BLaER1 (cell line): Measurements from ENCODE around the gene SLC27A5.

Experiments
- H3K27ac ChIP-seq: shearing (Covaris generic); formaldehyde crosslinking; 2 replicates; pipeline ENCODE4 v1.8.1; 2022
- H3K27me3 ChIP-seq: shearing (Covaris generic); formaldehyde crosslinking; 2 replicates; pipeline ENCODE4 v1.8.1; 2022
- H3K36me3 ChIP-seq: shearing (Covaris generic); formaldehyde crosslinking; 2 replicates; pipeline ENCODE4 v1.8.1; 2022
- H3K4me1 ChIP-seq: shearing (Covaris generic); formaldehyde crosslinking; 2 replicates; pipeline ENCODE4 v1.8.1; 2022
- H3K4me2 ChIP-seq: shearing (Covaris generic); formaldehyde crosslinking; 2 replicates; pipeline ENCODE4 v1.8.1; 2022
- H3K4me3 ChIP-seq: shearing (Covaris generic); formaldehyde crosslinking; 2 replicates; pipeline ENCODE4 v1.8.1; 2022
- H3K9ac ChIP-seq: shearing (Covaris generic); formaldehyde crosslinking; 2 replicates; pipeline ENCODE4 v1.8.1; 2022
- H3K9me3 ChIP-seq: shearing (Covaris generic); formaldehyde crosslinking; 2 replicates; pipeline ENCODE4 v1.8.1; 2022
- H4K20me1 ChIP-seq: shearing (Covaris generic); formaldehyde crosslinking; 2 replicates; pipeline ENCODE4 v1.8.1; 2022
- Cebpa-rat ChIP-seq: shearing (Covaris generic); IDR thresholded peaks from 2 replicates; pipeline ENCODE4 v1.8.1; 2022

SLC27A5 gene

GRCh38 chr19:58469241-58470013, 42.4 kb downstream of the SLC27A5 start:
- no peak for TF ChIP-seq Cebpa-rat

GRCh38 chr19:58468216-58468839, 43.5 kb downstream of the SLC27A5 start:
- peak overlapping the region; percentile 93 for H3K4me2 ChIP-seq
- peaks cover 41% of the 10 kb centered on the region for H3K36me3 ChIP-seq
- H3K27ac ChIP-seq: no peak overlapping the region
- no peak for TF ChIP-seq Cebpa-rat
- H4K20me1 ChIP-seq: peaks cover 38% of the 10 kb centered on the region
- peak overlapping the region; percentile 94; the same call in 1 of the 2 replicates for H3K4me3 ChIP-seq
- peaks cover 29% of the 10 kb centered on the region for H3K27me3 ChIP-seq
- peaks cover 20% of the 10 kb centered on the region for H3K4me1 ChIP-seq
- H3K9ac ChIP-seq: no peak overlapping the region
- H3K9me3 ChIP-seq: no peaks in the 10 kb centered on the region

More at GRCh38 chr19:58469241-58470013, 42.4 kb downstream of the SLC27A5 start:
- Histone ChIP-seq H3K9me3 (no peaks in the 10 kb centered on the region), H4K20me1 (peaks cover 48% of the 10 kb centered on the region), H3K4me3 (no peak overlapping the region), H3K27ac (no peak overlapping the region), H3K4me1 (peaks cover 31% of the 10 kb centered on the region), H3K9ac (no peak overlapping the region), H3K36me3 (peaks cover 48% of the 10 kb centered on the region), H3K4me2 (no peak overlapping the region), H3K27me3 (peaks cover 21% of the 10 kb centered on the region)

DNA sequence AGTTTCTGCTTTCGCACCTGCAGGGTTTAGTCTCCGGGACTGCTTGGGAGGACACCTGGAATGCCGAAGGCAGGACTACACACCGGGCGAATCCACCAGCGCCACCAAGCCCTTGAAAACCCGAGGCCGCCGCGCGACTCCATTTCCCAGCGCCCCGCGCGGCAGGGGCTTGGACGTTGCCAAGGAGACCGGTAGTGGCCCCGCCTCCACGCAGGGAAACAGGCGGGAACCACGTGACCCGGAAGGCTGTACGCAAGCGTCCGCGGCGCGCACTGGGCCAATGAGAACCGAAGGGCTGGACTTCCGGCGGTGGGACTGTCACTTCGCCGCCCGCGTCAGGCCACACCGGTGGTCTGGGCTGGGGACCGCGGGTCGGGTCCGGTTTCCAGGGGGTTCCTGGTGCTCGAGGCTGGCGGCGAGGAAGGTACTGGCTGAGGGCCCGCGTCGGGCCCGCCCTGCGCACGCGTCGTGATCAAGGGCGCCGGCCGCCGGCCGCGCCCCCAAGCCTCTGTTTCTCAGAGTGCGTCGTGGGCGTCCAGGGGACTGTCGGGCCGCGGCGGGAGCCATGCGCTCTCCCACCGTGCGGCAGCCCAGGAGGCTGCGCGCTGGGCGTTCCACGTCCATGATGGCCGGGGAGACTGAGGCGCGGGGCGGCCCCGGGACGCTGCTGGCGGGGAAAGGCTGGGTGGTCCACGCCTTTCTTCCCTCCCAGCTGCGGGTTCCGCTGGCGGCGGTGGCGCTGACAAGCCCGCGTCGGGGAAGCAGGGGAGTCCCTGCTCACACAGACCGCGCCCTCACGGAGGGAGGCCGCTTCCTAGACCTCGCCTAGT, 44.8 kb downstream of the SLC27A5 start, which contains the start of gene ZNF324:
TSS of gene ZNF324 (plus strand) at position 321 of the 830 bp plus-strand sequence. CDS start 2,106 bp downstream, outside the sequence.
- H3K27ac ChIP-seq: peak within 1 kb of the TSS; percentile 55
- peak within 1 kb of the TSS; percentile 94 for H3K4me3 ChIP-seq
- H3K9ac ChIP-seq: peak within 1 kb of the TSS; percentile 78
- peaks cover 18% of the 10 kb centered on the region for H3K4me1 ChIP-seq
- peaks cover 29% of the 10 kb centered on the region for H4K20me1 ChIP-seq
- no peaks in the 10 kb centered on the region for H3K9me3 ChIP-seq
- H3K36me3 ChIP-seq: peaks cover 27% of the 10 kb centered on the region
- no peak for TF ChIP-seq Cebpa-rat
- H3K4me2 ChIP-seq: peak within 1 kb of the TSS; percentile 93
- H3K27me3 ChIP-seq: peaks cover 29% of the 10 kb centered on the region

DNA sequence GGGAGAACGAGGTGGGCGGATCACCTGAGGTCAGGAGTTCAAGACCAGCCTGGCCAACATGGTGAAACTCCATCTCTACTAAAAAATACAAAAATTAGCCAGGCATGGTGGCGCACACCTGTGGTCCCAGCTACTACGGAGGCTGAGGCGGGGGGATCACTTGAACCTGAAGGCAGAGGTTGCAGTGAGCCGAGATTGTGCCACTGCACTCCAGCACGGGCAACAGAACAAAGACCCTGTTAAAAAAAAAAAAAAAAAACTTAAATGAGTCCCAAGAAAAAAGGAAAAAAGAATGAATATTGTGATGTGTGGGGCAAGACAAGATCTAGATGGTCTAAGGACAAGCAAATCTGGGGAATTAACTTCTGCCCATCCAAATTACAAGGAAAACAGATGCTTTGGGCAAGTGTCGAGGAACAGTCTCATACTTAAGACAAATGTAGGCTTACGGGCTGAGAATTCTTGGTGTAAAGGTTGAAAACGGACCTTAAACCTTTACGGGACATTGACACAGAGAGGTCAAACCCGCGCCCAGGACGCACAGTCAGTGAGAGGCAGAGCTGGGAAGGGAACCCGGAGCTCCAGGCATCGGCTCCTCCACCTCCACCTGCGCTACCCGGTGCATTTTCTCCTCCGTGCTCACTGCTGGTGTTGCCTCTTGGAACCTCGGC, 45.6 kb downstream of the SLC27A5 start:
- no peak overlapping the region for H3K27ac ChIP-seq

GRCh38 chr19:58460039-58460438, 51.8 kb downstream of the SLC27A5 start:
- H4K20me1 ChIP-seq: no peaks in the 10 kb centered on the region
- H3K9me3 ChIP-seq: no peaks in the 10 kb centered on the region
- TF ChIP-seq Cebpa-rat: no peak
- peaks cover 14% of the 10 kb centered on the region for H3K27me3 ChIP-seq
- no peaks in the 10 kb centered on the region for H3K4me1 ChIP-seq
- H3K27ac ChIP-seq: no peak overlapping the region
- no peak overlapping the region for H3K4me2 ChIP-seq
- no peak overlapping the region for H3K9ac ChIP-seq
- H3K4me3 ChIP-seq: no peak overlapping the region
- H3K36me3 ChIP-seq: peaks cover 35% of the 10 kb centered on the region

More for the DNA sequence above, 45.6 kb downstream of the SLC27A5 start:
- H3K4me1 ChIP-seq: peaks cover 18% of the 10 kb centered on the region
- no peaks in the 10 kb centered on the region for H3K9me3 ChIP-seq
- TF ChIP-seq Cebpa-rat: no peak
- H3K27me3 ChIP-seq: peaks cover 29% of the 10 kb centered on the region
- H3K9ac ChIP-seq: no peak overlapping the region
- peaks cover 27% of the 10 kb centered on the region for H4K20me1 ChIP-seq
- H3K36me3 ChIP-seq: peaks cover 21% of the 10 kb centered on the region
- peak overlapping the region; percentile 93 for H3K4me2 ChIP-seq
- H3K4me3 ChIP-seq: peak overlapping the region; percentile 94

GRCh38 chr19:58456111-58456510, 55.7 kb downstream of the SLC27A5 start:
- no peak overlapping the region for H3K4me2 ChIP-seq
- H3K4me1 ChIP-seq: peaks cover 13% of the 10 kb centered on the region
- H3K27ac ChIP-seq: no peak overlapping the region
- peaks cover 1% of the 10 kb centered on the region for H3K27me3 ChIP-seq
- TF ChIP-seq Cebpa-rat: no peak
- H3K36me3 ChIP-seq: peaks cover 51% of the 10 kb centered on the region
- no peak overlapping the region for H3K9ac ChIP-seq
- H3K4me3 ChIP-seq: no peak overlapping the region
- H4K20me1 ChIP-seq: no peaks in the 10 kb centered on the region
- no peaks in the 10 kb centered on the region for H3K9me3 ChIP-seq

DNA sequence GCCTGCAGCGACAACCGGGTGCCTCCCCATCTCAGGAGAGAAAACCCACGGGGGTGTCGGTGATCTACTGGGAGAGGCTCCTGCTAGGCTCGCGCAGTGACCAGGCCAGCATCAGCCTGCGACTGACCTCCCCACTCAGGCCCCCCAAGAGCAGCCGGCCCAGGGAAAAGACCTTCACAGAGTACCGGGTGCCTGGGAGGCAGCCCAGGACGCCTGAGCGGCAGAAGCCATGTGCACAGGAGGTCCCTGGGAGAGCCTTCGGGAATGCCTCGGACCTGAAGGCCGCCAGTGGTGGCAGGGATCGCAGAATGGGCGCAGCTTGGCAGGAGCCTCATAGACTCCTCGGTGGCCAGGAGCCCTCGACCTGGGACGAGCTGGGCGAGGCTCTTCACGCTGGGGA, 56.5 kb downstream of the SLC27A5 start:
- H4K20me1 ChIP-seq: no peaks in the 10 kb centered on the region
- TF ChIP-seq Cebpa-rat: no peak
- peaks cover 5% of the 10 kb centered on the region for H3K9me3 ChIP-seq
- peaks cover 51% of the 10 kb centered on the region for H3K36me3 ChIP-seq
- no peak overlapping the region for H3K4me2 ChIP-seq
- no peak overlapping the region for H3K9ac ChIP-seq
- H3K4me1 ChIP-seq: peaks cover 18% of the 10 kb centered on the region
- H3K27me3 ChIP-seq: peaks cover 10% of the 10 kb centered on the region
- H3K4me3 ChIP-seq: no peak overlapping the region
- no peak overlapping the region for H3K27ac ChIP-seq

DNA sequence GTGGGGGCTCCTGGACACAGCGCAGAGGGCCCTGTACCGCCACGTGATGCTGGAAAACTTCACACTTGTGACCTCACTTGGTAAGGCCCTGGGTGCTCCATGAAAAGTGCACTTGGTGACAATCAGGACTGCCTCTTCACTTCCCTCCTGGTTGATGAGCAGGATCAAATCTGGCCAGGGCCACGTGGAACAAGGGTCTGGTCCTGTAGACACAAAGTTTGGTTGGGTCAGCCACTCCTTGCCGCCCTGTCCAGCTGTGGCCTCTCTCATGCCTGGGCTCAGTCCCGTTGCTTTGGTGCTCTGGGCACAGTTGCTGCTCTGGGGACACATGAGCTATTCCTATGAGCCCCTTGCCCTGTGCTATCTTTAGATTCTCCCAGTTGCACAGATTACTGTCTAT, 58.0 kb downstream of the SLC27A5 start:
- H3K4me1 ChIP-seq: peaks cover 18% of the 10 kb centered on the region
- H3K27ac ChIP-seq: no peak overlapping the region
- H3K27me3 ChIP-seq: peaks cover 22% of the 10 kb centered on the region
- H4K20me1 ChIP-seq: no peaks in the 10 kb centered on the region
- no peak overlapping the region for H3K4me2 ChIP-seq
- H3K9ac ChIP-seq: no peak overlapping the region
- no peak overlapping the region for H3K4me3 ChIP-seq
- peaks cover 21% of the 10 kb centered on the region for H3K9me3 ChIP-seq
- peaks cover 45% of the 10 kb centered on the region for H3K36me3 ChIP-seq
- no peak for TF ChIP-seq Cebpa-rat
